DMS153 treated with DMSO at 0.1 percent for 48 hours (cell line): ENCODE data around the gene KCNQ4.

Experiments
- DNase-seq: peaks from one replicate; lab custom pipeline; 2025; ENCODE audit not compliant: unreplicated experiment; lab: John Stamatoyannopoulos, UW

The KCNQ4 gene

GRCh38 chr1:40776236-40777072 is 7.1 kb upstream of the KCNQ4 start:
- no peak for DNase-seq

GRCh38 chr1:40777224-40777970 is 6.2 kb upstream of the KCNQ4 start:
- no peak for DNase-seq

- no peak for DNase-seq
Observed at GRCh38 chr1:40780678-40781607, 2.6 kb upstream of the KCNQ4 start.

GRCh38 chr1:40781608-40781971 is 2.0 kb upstream of the KCNQ4 start:
- DNase-seq, result no peak

- DNase-seq, result no peak
Observed at GRCh38 chr1:40782371-40782956, 1.1 kb upstream of the KCNQ4 start.

GRCh38 chr1:40784141-40784770 is 669 bp downstream of the KCNQ4 start:
- no peak for DNase-seq

GRCh38 chr1:40784771-40785151 is 1.2 kb downstream of the KCNQ4 start:
- no peak for DNase-seq

GRCh38 chr1:40785446-40785845 is 1.9 kb downstream of the KCNQ4 start:
- no peak for DNase-seq

DNA sequence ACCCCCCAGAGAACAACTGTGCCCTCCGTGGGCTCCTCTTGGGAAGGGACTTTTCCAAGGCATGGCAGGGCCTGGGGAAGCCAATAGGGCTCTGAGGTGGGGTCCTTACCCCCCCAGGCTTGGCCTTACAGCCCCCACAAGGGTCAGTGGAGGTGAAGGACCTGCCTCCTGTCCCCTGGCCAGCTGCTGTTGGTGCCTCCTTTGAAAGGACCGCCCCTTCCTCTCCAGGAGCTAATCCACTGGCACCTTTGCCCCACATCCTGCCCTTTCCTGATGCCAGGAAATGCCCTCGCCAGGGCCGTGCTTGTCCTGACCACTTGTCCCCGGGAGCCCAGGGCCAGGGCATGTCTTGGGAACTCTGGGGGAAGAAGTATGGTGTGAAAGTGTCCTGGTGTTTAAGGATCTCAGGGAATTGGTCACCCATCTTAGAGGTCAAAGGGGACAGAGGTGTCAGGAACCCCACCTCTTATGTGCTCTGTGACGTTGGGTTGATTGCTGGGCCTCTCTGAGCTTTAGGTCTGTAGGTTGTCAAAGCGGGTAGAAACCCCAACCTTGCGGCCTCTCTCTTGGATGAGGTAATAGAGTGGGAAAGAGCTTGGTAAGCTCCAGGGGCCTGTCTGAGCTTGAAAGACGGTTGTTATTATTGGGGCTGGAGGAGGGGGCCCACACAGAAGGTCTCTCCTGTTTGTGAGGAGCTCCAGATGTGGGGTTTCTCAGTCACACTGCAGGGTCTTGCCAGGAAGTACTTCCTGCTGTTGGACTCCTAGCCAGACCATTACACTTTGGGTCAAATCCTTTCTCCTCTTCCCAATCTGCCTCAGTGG is 2.8 kb downstream of the KCNQ4 start:
- no peak for DNase-seq

GRCh38 chr1:40786995-40787705 is 3.6 kb downstream of the KCNQ4 start:
- no peak for DNase-seq

DNA sequence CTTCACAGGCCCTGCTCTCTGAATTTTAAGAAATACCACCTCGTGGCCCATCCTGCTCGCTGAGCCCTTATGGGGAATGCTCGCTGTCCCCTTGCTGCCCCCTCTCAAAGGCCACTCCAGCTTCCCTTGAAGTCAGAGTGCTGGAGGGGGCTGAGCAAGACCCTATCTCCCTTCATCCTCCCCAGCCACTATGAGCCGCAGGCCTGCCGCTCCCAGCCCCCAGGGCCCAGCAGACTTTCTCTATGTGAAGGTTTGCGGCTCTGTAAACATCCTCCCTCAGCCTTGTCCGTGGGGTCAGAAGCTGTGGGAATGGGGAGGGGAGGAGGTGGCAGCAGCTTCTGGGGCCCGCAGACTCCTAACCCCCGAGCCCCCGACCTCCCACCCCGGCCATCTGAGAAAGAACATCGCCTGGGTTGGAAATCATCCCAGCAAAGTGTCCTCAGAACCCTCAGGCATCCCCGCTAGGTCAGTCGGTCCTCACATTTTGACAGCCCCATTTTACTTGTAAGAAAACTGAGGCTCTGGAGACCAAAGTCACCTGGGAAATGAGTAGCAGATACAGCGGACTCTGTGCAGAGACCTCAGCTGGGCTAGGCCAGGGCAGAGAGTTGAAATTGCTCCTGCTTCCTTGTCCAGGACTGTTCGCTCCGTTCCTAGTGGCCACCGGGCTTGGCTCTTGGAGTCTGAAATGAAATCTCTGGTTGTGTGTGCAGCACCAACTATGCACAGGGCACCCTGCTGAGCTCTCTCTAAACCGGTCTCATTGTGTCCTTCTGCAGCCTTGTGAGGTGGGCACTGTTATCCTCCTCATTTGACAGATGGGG is 4.4 kb downstream of the KCNQ4 start:
- DNase-seq, result no peak

GRCh38 chr1:40788561-40789341 is 5.2 kb downstream of the KCNQ4 start:
- DNase-seq, result no peak

- DNase-seq, result no peak
Observed at GRCh38 chr1:40789342-40789598, 5.7 kb downstream of the KCNQ4 start.

DNA sequence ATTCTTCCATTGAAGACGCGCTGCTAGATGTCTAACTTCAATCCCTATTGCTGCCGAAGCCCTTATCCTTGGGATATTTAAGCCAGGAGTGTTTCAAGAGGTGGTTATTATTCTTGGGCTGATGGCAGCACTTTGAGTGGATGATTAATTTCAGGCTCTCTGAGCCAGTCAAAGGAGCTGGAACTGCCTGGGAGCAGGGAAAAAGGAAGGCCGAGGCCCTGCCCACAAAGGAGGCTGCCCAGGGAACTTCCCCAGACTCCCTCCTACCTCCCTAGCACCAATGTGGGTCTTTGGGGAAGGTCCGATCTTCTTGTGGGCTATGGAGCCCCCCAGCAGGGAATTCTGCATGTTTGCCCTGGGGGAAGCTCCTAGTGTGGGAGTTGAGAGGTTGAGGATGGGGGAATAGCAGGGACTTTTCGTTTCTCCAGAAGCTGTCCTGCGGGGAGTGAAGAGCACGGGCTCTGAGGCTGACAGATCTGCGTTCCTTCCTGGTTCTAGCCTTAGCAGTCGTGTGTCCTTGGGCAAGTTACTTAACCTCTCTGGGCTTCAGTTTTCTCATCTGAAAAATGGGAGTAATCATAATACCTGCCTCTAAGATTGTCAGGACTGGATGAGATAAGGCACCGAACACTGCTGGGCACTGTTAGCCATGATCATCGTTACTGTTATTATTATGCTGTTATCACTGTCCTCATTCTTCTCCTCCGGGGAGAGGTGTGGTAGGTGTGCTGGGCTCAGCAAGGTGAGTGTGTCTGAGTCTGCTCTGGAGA is 6.3 kb downstream of the KCNQ4 start:
- DNase-seq, result no peak

DNA sequence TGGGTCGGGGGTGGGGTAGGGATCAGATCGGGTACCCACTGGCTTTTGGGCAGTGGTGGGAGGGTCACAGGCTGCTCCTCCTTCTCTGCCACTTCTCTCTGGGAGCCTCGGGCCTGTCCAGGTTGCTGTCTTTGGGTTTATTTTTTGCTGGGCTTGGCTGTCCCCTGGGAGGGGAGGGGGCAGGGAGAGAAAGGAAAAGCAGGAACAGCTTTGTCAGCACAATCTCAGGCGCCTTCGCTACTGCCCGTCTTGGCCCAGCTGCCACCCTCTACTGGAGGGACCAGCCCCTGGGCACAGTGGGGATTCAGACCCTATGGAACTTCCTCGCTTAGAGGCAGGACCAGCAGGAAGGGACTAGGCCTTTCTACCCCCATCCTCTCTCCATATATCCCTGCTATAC is 8.4 kb downstream of the KCNQ4 start:
- no peak for DNase-seq

- DNase-seq, result no peak
Observed at GRCh38 chr1:40793617-40794016, 10.0 kb downstream of the KCNQ4 start.

- DNase-seq, result no peak
Observed at GRCh38 chr1:40794048-40794447, 10.5 kb downstream of the KCNQ4 start.
